Loucy (cell line): ENCODE results near the gene FEZF2.

Experiments used
- EZH2phosphoT487 ChIP-seq: fragments of 200-600 bp; IDR thresholded peaks from 2 replicates; pipeline ENCODE4 v1.6.1; 2018; ENCODE audit warnings: antibody characterized with exemption, mild to moderate bottlenecking, moderate library complexity, borderline replicate concordance
- TF ChIP-seq, protein P1 (sequence below): fragments of 200-600 bp; sonication (generic); conservative IDR thresholded peaks from 2 replicates; pipeline ENCODE4 v1.5.1; 2014; ENCODE audit warnings: mild to moderate bottlenecking, antibody characterized with exemption, low read length

DNA sequence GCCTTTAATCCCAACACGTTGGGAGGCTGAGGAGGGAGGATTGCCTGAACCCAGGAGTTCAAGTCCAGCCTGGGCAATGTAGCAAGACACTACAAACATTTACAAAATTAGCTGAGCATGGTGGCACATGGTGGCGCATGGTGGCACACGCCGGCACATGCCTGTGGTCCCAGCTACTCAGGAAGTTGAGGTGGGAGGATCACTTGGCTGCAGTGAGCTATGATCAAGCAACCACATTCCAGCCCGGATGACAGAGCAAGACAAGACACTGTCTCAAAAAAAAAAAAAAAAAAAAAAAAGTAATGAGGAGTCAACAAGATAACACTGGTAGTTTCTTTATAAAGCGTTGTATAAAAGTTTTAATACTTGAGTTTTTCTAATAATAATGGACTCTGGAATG is 10.1 kb downstream of the FEZF2 start:
- TF ChIP-seq, protein P1, sequence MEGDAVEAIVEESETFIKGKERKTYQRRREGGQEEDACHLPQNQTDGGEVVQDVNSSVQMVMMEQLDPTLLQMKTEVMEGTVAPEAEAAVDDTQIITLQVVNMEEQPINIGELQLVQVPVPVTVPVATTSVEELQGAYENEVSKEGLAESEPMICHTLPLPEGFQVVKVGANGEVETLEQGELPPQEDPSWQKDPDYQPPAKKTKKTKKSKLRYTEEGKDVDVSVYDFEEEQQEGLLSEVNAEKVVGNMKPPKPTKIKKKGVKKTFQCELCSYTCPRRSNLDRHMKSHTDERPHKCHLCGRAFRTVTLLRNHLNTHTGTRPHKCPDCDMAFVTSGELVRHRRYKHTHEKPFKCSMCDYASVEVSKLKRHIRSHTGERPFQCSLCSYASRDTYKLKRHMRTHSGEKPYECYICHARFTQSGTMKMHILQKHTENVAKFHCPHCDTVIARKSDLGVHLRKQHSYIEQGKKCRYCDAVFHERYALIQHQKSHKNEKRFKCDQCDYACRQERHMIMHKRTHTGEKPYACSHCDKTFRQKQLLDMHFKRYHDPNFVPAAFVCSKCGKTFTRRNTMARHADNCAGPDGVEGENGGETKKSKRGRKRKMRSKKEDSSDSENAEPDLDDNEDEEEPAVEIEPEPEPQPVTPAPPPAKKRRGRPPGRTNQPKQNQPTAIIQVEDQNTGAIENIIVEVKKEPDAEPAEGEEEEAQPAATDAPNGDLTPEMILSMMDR, result no peak
- TF ChIP-seq EZH2phosphoT487, result no peak
